Body of pancreas (tissue), 4 donors: ENCODE results near the gene MANBA. TPM values are rescaled to one million over a fixed set of nuclear protein-coding genes. Genes with fewer than 3 reads are reported as not detected.

Experiments
- ATAC-seq: fragments of 150-250 bp; one replicate; pipeline ENCODE4 v1.9.1; 2016
- DNase-seq, 4 donors: peaks; one replicate each; pipeline ENCODE4 v3.0.0-alpha.2; 2019
- H3K27ac ChIP-seq, 4 donors: fragments of 200-600 bp; sonication (generic); 1 replicate in 3 of 4; 2 replicates in 1 of 4; pipeline versions ENCODE4 v1.5.1 to v1.6.1; 2016 to 2019; ENCODE audit warnings: mild to moderate bottlenecking in 1 of 4, mixed read lengths in 1 of 4, moderate library complexity in 1 of 4
- H3K27me3 ChIP-seq, 2 donors: fragments of 200-600 bp; sonication (generic); one replicate each; pipeline ENCODE4 v1.6.0; 2016; ENCODE audit warnings: mild to moderate bottlenecking in 1 of 2
- H3K36me3 ChIP-seq, 2 donors: fragments of 200-600 bp; sonication (generic); replicated peaks in 1 of 2; 2 replicates each; pipeline ENCODE4 v1.5.1; 2016; ENCODE audit warnings: low read depth in 2 of 2; ENCODE audit not compliant: insufficient read depth in 1 of 2
- H3K4me1 ChIP-seq: fragments of 200-600 bp; sonication (generic); one replicate; pipeline ENCODE4 v1.6.0; 2016
- H3K4me3 ChIP-seq, 2 donors: fragments of 200-600 bp; sonication (generic); 1 replicate in 1 of 2; 2 replicates in 1 of 2; pipeline ENCODE4 v1.5.1; 2016 to 2019
- H3K9me3 ChIP-seq, 3 donors: fragments of 200-600 bp; sonication (generic); 1 replicate in 2 of 3; 2 replicates in 1 of 3; pipeline ENCODE4 v1.5.1; 2016
- POLR2A ChIP-seq, 3 donors: fragments of 450-650 bp; IDR thresholded peaks; one replicate each; pipeline ENCODE4 v1.6.1; 2016; ENCODE audit warnings: antibody characterized with exemption in 3 of 3, mild to moderate bottlenecking in 2 of 3
- WGBS, 2 donors: methylation state at CpG; one replicate each; pipeline ENCODE4 v1.1.5; 2017; 5-methylcytosine and 5-hydroxymethylcytosine counted together
- intact Hi-C: fragments of 100-400 bp; cut with DNase I; formaldehyde crosslinking; loops from one replicate; pipeline ENCODE4 v1.15.1; 2023
- total RNA-seq, 2 donors: library from RNA; depleted of rRNA; stranded (reverse); fragments of >200 nt; gene quantifications; one replicate each; pipeline ENCODE4 v1.1.0, GENCODE V29; 2016
- TF ChIP-seq, protein P1 (sequence below), 7 experiments: fragments of 450-650 bp in 4 of 7; fragments of 200-600 bp in 3 of 7; sonication (generic) in 3 of 7; IDR thresholded peaks; one replicate each; pipeline ENCODE4 v1.5.1; 2016 to 2019; ENCODE audit warnings: antibody characterized with exemption in 7 of 7

Gene MANBA
- total RNA-seq, 2 donors from 2014 or later = 26.5 to 57.0 TPM

DNA sequence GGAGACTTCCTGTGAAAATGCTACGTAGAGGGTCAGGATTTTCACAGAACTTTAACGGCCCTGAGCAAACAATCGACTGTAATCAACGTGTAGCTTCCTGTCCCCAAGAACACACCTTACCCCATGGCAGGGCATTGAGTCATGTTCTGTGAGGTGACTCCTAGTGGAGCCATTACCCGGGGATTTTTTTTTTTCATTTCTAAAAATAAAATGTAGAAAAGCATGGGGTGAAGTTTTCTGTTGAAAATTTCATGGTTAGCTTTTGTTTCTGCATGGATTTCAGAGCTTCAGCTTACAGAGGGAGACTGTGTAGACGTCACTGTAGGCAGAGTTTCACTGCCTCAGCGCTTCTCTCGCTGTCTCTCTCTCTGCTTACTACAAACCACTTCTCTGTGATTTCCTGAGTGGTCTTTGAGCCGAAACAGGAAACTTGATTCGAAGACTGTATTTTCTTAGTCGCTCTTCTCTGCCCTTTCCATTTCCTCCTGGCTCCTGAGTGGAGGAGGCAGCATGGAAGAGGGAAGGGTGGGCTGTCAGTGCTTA lies 147.9 kb downstream of the MANBA start:
- ATAC-seq (no peak), DNase-seq (no peak)
- peaks cover 6 to 41% of the 10 kb centered on the region in 2 donors for H3K36me3 ChIP-seq
- no peaks in the 10 kb centered on the region for H3K4me1 ChIP-seq
- no peak for TF ChIP-seq POLR2A (IDR thresholded peaks at IDR 0.05)
- TF ChIP-seq, protein P1, sequence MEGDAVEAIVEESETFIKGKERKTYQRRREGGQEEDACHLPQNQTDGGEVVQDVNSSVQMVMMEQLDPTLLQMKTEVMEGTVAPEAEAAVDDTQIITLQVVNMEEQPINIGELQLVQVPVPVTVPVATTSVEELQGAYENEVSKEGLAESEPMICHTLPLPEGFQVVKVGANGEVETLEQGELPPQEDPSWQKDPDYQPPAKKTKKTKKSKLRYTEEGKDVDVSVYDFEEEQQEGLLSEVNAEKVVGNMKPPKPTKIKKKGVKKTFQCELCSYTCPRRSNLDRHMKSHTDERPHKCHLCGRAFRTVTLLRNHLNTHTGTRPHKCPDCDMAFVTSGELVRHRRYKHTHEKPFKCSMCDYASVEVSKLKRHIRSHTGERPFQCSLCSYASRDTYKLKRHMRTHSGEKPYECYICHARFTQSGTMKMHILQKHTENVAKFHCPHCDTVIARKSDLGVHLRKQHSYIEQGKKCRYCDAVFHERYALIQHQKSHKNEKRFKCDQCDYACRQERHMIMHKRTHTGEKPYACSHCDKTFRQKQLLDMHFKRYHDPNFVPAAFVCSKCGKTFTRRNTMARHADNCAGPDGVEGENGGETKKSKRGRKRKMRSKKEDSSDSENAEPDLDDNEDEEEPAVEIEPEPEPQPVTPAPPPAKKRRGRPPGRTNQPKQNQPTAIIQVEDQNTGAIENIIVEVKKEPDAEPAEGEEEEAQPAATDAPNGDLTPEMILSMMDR (IDR thresholded peaks at IDR 0.05) = no peak
- intact Hi-C loops = loop anchor here (5.0 to 10.0 kb wide), 2 partner anchors 394 to 482 kb away; partner anchors contain the start of gene BDH2
- H3K27ac ChIP-seq = peak overlapping the region in 2 of 4 donors; percentile 27 to 31
- no peaks in the 10 kb centered on the region for H3K27me3 ChIP-seq
- H3K4me3 ChIP-seq = no peak overlapping the region
- H3K9me3 ChIP-seq = no peaks in the 10 kb centered on the region
- 64 to 84% methylated on average over 11 of the region's 11 CpGs for WGBS, 2 donors

DNA sequence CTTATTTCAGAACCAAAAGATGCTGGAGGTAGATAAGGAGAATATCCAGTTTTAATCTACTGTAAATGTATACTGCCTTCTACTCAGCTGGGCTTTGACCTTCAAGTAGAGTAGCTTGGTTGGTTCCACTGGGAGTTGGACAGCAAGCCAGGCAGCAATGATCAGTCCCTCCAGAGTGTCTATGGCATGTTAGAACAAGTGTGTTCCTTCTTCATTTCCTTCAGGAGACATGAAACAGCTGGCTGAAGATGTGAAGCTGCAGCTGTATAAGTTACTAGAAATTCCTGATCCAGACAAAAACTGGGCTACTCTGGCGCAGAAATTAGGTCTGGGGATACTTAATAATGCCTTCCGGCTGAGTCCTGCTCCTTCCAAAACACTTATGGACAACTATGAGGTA lies 148.6 kb downstream of the MANBA start:
- no peak for ATAC-seq
- peaks cover 12 to 46% of the 10 kb centered on the region in 2 donors for H3K36me3 ChIP-seq
- intact Hi-C loops = loop anchor here (5.0 to 10.0 kb wide), 2 partner anchors 395 to 483 kb away; partner anchors contain the start of gene BDH2

DNA sequence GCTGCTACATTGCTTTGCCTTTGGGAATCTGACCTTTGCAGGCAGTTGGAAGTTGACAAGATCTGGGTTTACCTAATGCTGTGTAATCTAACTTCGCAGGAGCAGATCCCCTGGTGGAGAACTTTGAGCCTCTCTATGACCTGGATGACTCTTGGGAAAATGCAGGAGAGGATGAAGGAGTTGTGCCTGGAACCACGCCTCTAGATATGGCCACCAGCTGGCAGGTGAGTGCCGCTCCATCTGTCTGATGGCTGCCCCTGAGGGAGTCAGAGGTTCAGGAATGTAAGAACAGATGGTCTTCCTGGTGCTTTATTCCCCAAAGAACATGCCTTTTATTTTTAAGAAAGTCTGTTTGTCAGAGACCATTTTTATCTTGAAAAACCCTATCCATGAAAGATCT lies 150.3 kb downstream of the MANBA start:
- intact Hi-C loops = loop anchor here (5.0 to 10.0 kb wide), 2 partner anchors 397 to 484 kb away; partner anchors contain the start of gene BDH2
- H3K9me3 ChIP-seq = no peaks in the 10 kb centered on the region
- DNase-seq = no peak
- no peaks in the 10 kb centered on the region for H3K27me3 ChIP-seq
- TF ChIP-seq, protein P1 (IDR thresholded peaks at IDR 0.05) = no peak
- TF ChIP-seq POLR2A (IDR thresholded peaks at IDR 0.05) = no peak
- no peaks in the 10 kb centered on the region for H3K4me1 ChIP-seq
- H3K4me3 ChIP-seq = no peak overlapping the region
- 86 to 88% methylated on average over 3 of the region's 3 CpGs for WGBS, 2 donors
- H3K27ac ChIP-seq = no peak overlapping the region
- H3K36me3 ChIP-seq = peaks cover 15 to 46% of the 10 kb centered on the region in 2 donors
- ATAC-seq = no peak

More for the DNA sequence above, 148.6 kb downstream of the MANBA start:
- Histone ChIP-seq H3K9me3 (no peaks in the 10 kb centered on the region), H3K4me3 (no peak overlapping the region), H3K27me3 (no peaks in the 10 kb centered on the region), H3K4me1 (no peaks in the 10 kb centered on the region), H3K27ac (no peak overlapping the region)
- no peak for TF ChIP-seq POLR2A (IDR thresholded peaks at IDR 0.05)
- TF ChIP-seq, protein P1 (IDR thresholded peaks at IDR 0.05) = no peak
- no peak for DNase-seq
- WGBS, 2 donors = 87 to 91% methylated on average over 2 of the region's 2 CpGs

DNA sequence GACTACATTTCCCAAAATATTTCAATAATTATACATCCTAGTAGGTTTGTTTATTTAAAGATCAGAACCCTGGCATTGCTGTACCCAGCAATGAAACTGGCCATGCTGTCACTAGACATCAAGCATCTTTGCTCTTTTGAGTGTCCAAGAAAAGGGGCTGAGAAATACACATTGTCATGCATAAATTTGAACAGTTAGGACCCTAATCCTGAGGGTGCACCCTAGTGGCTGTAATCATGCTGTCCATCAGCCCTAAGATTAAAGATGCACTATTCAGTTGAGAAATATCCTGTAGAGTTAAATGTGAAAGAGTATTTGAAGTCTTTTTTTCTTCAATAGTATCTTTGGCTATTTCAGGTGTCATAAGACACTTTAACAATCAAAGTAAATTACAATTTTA lies 150.8 kb downstream of the MANBA start:
- DNase-seq (no peak), ATAC-seq (no peak)
- no peaks in the 10 kb centered on the region for H3K27me3 ChIP-seq
- TF ChIP-seq, protein P1 (IDR thresholded peaks at IDR 0.05) = no peak
- no peak for TF ChIP-seq POLR2A (IDR thresholded peaks at IDR 0.05)
- H3K9me3 ChIP-seq = no peaks in the 10 kb centered on the region
- no peaks in the 10 kb centered on the region for H3K4me1 ChIP-seq
- intact Hi-C loops = loop anchor here (5.0 to 10.0 kb wide), 2 partner anchors 397 to 485 kb away; partner anchors contain the start of gene BDH2
- no peak overlapping the region for H3K27ac ChIP-seq
- H3K36me3 ChIP-seq = peaks cover 15 to 46% of the 10 kb centered on the region in 2 donors
- H3K4me3 ChIP-seq = no peak overlapping the region

DNA sequence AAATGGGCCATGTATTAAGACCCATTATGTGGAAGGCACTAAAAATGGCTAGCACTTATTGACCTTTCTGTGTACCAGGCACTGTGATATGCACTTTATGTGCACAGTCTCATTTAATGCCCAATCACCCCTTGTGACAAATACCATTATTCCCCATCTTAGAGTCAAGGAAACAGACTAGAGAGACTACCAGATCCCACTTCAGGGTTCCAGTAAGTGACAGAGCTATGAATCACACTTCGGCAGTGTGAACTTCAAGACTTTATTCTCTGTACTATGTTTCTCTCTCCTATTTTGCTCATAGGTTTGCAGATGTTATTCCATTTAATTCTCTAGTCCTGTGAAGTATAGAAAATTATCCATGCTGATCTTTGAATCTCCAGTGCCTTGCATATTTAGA lies 152.6 kb downstream of the MANBA start:
- no peak overlapping the region for H3K4me3 ChIP-seq
- ATAC-seq (no peak), DNase-seq (no peak)
- no peak overlapping the region for H3K27ac ChIP-seq
- no peaks in the 10 kb centered on the region for H3K9me3 ChIP-seq
- H3K36me3 ChIP-seq = peaks cover 15 to 45% of the 10 kb centered on the region in 2 donors
- H3K4me1 ChIP-seq = no peaks in the 10 kb centered on the region
- 86 to 87% methylated on average over 1 of the region's 1 CpG for WGBS, 2 donors
- intact Hi-C loops = no loop called here
- no peaks in the 10 kb centered on the region for H3K27me3 ChIP-seq
- no peak for TF ChIP-seq POLR2A (IDR thresholded peaks at IDR 0.05)
- TF ChIP-seq, protein P1 (IDR thresholded peaks at IDR 0.05) = no peak
